Measurements from ENCODE around the gene PODN.

The PODN gene

DNA sequence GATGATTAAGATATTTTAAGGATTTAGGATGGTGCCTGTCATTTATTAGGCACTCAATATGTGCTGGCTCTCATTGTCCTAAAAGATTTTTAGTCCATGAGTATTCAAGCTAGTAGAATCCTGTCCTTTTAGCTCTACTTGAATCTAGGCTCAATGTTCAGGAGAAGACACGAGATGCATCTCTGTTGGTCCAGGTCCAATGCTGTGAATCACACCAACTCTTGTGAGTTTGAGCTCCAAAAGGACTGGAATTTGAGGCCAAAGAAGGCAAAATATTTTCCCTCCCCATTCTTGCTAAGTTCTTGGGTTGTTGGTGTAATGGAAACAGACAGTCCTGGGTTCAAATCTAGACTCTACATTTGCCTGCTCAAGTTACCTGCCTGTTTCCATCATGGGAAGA, 1.4 kb upstream of the PODN start:
- no peaks in the 10 kb centered on the region for H3K9me3 ChIP-seq (ENCODE audit: severe bottlenecking)
- H3K36me3 ChIP-seq (ENCODE audit: low read depth): no peaks in the 10 kb centered on the region
- no peak overlapping the region for H3K4me3 ChIP-seq (ENCODE audit: severe bottlenecking)
- ATAC-seq (ENCODE audit: low read depth) (no peak), DNase-seq (ENCODE audit: low spot score) (no peak)
- TF ChIP-seq, protein P1, sequence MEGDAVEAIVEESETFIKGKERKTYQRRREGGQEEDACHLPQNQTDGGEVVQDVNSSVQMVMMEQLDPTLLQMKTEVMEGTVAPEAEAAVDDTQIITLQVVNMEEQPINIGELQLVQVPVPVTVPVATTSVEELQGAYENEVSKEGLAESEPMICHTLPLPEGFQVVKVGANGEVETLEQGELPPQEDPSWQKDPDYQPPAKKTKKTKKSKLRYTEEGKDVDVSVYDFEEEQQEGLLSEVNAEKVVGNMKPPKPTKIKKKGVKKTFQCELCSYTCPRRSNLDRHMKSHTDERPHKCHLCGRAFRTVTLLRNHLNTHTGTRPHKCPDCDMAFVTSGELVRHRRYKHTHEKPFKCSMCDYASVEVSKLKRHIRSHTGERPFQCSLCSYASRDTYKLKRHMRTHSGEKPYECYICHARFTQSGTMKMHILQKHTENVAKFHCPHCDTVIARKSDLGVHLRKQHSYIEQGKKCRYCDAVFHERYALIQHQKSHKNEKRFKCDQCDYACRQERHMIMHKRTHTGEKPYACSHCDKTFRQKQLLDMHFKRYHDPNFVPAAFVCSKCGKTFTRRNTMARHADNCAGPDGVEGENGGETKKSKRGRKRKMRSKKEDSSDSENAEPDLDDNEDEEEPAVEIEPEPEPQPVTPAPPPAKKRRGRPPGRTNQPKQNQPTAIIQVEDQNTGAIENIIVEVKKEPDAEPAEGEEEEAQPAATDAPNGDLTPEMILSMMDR (IDR thresholded peaks at IDR 0.05; ENCODE audit: poor library complexity, severe bottlenecking): no peak
- no peak overlapping the region for H3K27ac ChIP-seq (ENCODE audit: poor library complexity, severe bottlenecking)
- peaks cover 49% of the 10 kb centered on the region for H3K27me3 ChIP-seq (ENCODE audit: insufficient read depth, poor library complexity, severe bottlenecking)
- no peaks in the 10 kb centered on the region for H3K4me1 ChIP-seq (ENCODE audit: insufficient read depth, poor library complexity, severe bottlenecking)

DNA sequence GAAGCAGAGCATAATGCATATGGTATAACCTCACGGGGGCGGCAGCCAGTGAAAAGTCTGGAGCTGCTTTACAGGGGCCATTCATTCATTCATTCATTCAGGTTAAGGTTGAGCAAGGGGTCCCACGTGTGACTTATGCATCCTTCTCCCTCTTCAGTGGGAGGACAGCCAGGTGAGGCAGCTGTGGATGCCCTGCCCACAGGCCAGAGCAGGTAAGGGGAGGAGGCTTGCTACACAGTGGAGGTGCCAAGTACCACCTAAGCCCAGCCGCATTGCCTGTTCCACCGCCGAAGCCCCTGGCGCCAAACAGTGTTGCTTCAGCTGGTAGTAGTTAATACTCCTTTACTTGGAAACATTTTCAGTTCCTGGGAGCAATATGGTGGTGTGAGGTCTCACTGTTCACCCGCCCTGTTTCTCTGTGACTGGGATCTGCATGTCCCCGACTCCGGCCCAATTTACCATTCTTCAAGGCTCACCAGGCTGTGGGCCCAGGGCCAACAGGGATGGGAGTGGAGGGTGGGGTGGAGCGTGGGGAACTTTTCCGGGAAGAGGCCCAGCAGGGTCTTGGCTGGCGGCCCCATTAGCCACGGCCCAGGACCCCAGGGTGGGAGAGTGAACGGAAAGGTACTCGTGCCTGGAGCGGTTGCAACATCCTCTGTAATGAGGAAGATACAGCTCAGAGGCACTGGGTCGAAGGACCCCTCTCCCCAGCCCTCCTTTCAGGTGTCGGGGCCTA, 722 bp upstream of the PODN start:
- H3K36me3 ChIP-seq (ENCODE audit: low read depth): no peaks in the 10 kb centered on the region
- H3K9me3 ChIP-seq (ENCODE audit: severe bottlenecking): no peaks in the 10 kb centered on the region
- DNase-seq (ENCODE audit: low spot score) (no peak), ATAC-seq (ENCODE audit: low read depth) (no peak)
- peaks cover 49% of the 10 kb centered on the region for H3K27me3 ChIP-seq (ENCODE audit: insufficient read depth, poor library complexity, severe bottlenecking)
- TF ChIP-seq, protein P1 (IDR thresholded peaks at IDR 0.05; ENCODE audit: poor library complexity, severe bottlenecking): no peak
- H3K27ac ChIP-seq (ENCODE audit: poor library complexity, severe bottlenecking): no peak overlapping the region
- no peak overlapping the region for H3K4me3 ChIP-seq (ENCODE audit: severe bottlenecking)
- no peaks in the 10 kb centered on the region for H3K4me1 ChIP-seq (ENCODE audit: insufficient read depth, poor library complexity, severe bottlenecking)

DNA sequence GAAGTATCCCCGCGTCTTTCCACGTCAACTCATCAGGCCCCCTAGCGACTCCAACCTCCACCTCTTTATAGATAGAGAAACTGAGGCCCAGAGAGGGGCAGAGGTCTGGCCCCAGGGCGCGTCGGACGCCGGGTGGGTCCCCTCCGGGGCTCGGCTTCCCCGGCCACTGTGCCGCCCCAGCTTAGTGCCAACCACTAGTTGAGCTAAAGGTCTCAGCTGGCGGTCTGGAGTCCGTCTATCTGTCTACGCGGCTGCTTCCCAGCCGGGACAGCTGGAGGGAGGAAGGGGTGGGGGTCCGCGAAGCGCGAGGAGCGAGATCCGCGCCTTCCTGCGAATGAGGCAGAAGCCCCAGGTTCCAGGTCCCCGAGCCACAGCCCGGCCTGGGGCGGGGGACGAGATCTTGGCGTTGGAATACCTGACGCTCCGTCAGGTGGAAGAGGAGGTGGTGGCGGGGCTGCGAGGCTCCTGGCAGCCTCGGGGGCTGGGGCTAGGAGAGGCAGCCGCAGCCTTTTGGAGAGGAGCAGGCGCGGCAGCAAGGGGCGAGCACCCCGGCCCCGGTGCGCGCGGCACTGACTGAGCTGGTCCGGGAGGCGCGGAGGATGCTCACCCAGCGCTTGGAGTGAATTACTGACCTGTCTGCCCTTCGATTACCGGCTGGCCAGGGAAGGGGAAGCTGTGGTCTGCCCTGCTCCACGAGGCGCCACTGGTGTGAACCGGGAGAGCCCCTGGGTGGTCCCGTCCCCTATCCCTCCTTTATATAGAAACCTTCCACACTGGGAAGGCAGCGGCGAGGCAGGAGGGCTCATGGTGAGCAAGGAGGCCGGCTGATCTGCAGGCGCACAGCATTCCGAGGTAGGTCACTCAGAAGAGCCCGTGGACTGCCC, 937 bp downstream of the PODN start:
- Histone ChIP-seq H3K4me3 (ENCODE audit: severe bottlenecking) (no peak overlapping the region), H3K4me1 (ENCODE audit: insufficient read depth, poor library complexity, severe bottlenecking) (no peaks in the 10 kb centered on the region), H3K36me3 (ENCODE audit: low read depth) (no peaks in the 10 kb centered on the region), H3K9me3 (ENCODE audit: severe bottlenecking) (no peaks in the 10 kb centered on the region), H3K27me3 (ENCODE audit: insufficient read depth, poor library complexity, severe bottlenecking) (peaks cover 49% of the 10 kb centered on the region), H3K27ac (ENCODE audit: poor library complexity, severe bottlenecking) (no peak overlapping the region)
- TF ChIP-seq, protein P1 (IDR thresholded peaks at IDR 0.05; ENCODE audit: poor library complexity, severe bottlenecking): no peak
- ATAC-seq (ENCODE audit: low read depth) (no peak), DNase-seq (ENCODE audit: low spot score) (no peak)

DNA sequence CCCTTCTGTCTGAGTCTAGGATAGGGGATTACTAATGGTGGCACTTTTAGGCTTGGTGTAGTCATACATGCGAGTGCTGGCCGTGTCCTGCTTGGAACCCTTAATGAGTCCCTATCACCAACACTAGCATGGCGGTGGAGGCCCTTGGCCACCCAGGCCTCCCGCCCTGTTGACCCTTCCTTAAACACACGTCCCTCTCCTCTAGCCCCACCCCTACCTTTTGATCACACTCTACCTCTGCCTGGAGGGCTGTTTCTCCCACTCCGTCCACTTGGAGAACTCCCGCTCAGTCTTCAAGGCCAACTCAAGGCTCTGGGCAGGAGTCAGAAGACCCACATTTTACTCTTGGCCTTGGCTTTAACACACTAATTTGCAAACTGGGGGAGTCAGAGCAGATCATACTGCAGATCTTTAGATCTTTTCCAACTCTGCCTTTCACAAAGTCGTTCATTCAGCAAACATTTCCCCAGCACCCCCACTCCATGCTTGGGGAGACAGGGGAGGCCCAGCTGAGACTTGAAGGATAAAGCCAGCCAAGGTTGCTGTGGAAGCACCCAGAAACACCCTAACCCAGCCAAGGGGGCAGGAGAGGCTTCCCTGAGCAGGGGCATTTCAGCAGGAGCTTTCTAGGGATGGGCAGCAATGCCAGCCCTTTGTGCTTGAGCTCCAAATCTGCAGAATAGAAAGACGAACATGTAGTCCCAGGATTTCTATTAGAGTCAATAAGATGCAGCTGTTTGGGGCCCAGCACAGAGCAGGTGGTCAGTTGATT, 1.9 kb downstream of the PODN start:
- H3K9me3 ChIP-seq (ENCODE audit: severe bottlenecking): no peaks in the 10 kb centered on the region
- ATAC-seq (ENCODE audit: low read depth) (no peak), DNase-seq (ENCODE audit: low spot score) (no peak)
- H3K4me1 ChIP-seq (ENCODE audit: insufficient read depth, poor library complexity, severe bottlenecking): no peaks in the 10 kb centered on the region
- TF ChIP-seq, protein P1 (IDR thresholded peaks at IDR 0.05; ENCODE audit: poor library complexity, severe bottlenecking): no peak
- H3K27me3 ChIP-seq (ENCODE audit: insufficient read depth, poor library complexity, severe bottlenecking): peaks cover 49% of the 10 kb centered on the region
- H3K27ac ChIP-seq (ENCODE audit: poor library complexity, severe bottlenecking): no peak overlapping the region
- no peaks in the 10 kb centered on the region for H3K36me3 ChIP-seq (ENCODE audit: low read depth)
- H3K4me3 ChIP-seq (ENCODE audit: severe bottlenecking): no peak overlapping the region

Measured in RWPE2 (cell line).